ENCODE results near the gene RAB3GAP2. TPM values are rescaled to one million over a fixed set of nuclear protein-coding genes. Genes with fewer than 3 reads are reported as not detected.

Gene RAB3GAP2
- total and polyA plus RNA-seq, 2 of the 13 experiments (the other 11 are each of a cell fraction or from before 2014, with no cell fraction given), result 22.6 to 25.0 TPM

GRCh38 chr1:220195701-220196100 is 76.6 kb downstream of the RAB3GAP2 start:
- Histone ChIP-seq H3K4me2 (ENCODE audit: low read depth, low read length) (no peak overlapping the region), H3K36me3 (replicated peaks in 1 of 2; ENCODE audit: control insufficient read depth in 1 of 2, insufficient read depth in 2 of 2, low read length in 2 of 2) (peaks cover 2 to 30% of the 10 kb centered on the region in 2 experiments; a peak in 4 of 5 replicates), H3K4me1 (ENCODE audit: insufficient read depth, low read length) (no peaks in the 10 kb centered on the region), H3K79me2 (ENCODE audit: insufficient read depth, low read length) (no peaks in the 10 kb centered on the region), H3K27ac (ENCODE audit: extremely low read length, insufficient read depth, low read length) (no peak overlapping the region), H4K20me1 (ENCODE audit: insufficient read depth, low read length) (no peaks in the 10 kb centered on the region), H2AFZ (ENCODE audit: low read length) (no peak overlapping the region), H3K9me3 (ENCODE audit: low read length) (no peaks in the 10 kb centered on the region), H3K9ac (ENCODE audit: insufficient read depth, low read depth, low read length) (no peak overlapping the region), H3K4me3 (replicated peaks in 1 of 3; ENCODE audit: insufficient read depth in 1 of 3, low read depth in 2 of 3, low read length in 3 of 3) (no peak overlapping the region), H3K27me3 (ENCODE audit: control insufficient read depth in 1 of 2, insufficient read depth in 2 of 2, low read length in 2 of 2) (no peaks in the 10 kb centered on the region)
- in situ Hi-C loops (cut with HindIII; ENCODE audit: extremely low pct_ligation_motif_present, low pct_unique_long_range_greater_than_20kb), result no loop called here
- POLR2A ChIA-PET, result no interaction called here
- DNase-seq (ENCODE audit: low spot score), result no peak
- ATAC-seq, result no peak
- FAIRE-seq, result no peak
- CTCF ChIA-PET (ENCODE audit: low intra/inter-chr PET ratio, low total read pairs), result no interaction called here
- intact Hi-C loops (cut with micrococcal nuclease; ENCODE audit: unreplicated experiment), result no loop called here
- no TSS peak for BruUV-seq (replicated peaks)
- no peak for TF ChIP-seq ZNF558 (CRISPR knock-in tag; IDR thresholded peaks at IDR 0.05; ENCODE audit: borderline replicate concordance)
- TF ChIP-seq MXI1 (IDR thresholded peaks at IDR 0.05; ENCODE audit: borderline replicate concordance, low read depth, low read length), result no peak
- TF ChIP-seq ZKSCAN8 (CRISPR knock-in tag; IDR thresholded peaks at IDR 0.05; ENCODE audit: borderline replicate concordance), result no peak
- TF ChIP-seq ZNF225 (CRISPR knock-in tag; IDR thresholded peaks at IDR 0.05), result no peak
- no peak for TF ChIP-seq ZNF44 (CRISPR knock-in tag; IDR thresholded peaks at IDR 0.05)
- no peak for TF ChIP-seq FUBP1 (CRISPR knock-in tag; IDR thresholded peaks at IDR 0.05; ENCODE audit: borderline replicate concordance)
- TF ChIP-seq, protein P1, sequence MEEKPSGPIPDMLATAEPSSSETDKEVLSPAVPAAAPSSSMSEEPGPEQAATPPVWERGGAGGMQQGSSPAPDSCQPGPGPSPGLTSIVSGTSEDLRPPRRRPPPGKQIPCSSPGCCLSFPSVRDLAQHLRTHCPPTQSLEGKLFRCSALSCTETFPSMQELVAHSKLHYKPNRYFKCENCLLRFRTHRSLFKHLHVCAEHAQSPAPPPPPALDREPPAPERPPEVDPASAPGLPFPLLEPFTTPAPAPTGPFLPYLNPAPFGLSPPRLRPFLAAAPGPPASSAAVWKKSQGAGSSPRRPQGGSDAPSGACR (CRISPR knock-in tag; IDR thresholded peaks at IDR 0.05), result no peak
- TF ChIP-seq RBAK (CRISPR knock-in tag; IDR thresholded peaks at IDR 0.05), result no peak
- no peak for TF ChIP-seq SMC3 (IDR thresholded peaks at IDR 0.05; ENCODE audit: low read length)
- no peak for TF ChIP-seq ZBTB40 (IDR thresholded peaks at IDR 0.05)
- no peak for TF ChIP-seq ZBTB40 (CRISPR knock-in tag; IDR thresholded peaks at IDR 0.05)
- TF ChIP-seq ZKSCAN5 (CRISPR knock-in tag; IDR thresholded peaks at IDR 0.05), result no peak
- no peak for TF ChIP-seq ATF7-NPFF (CRISPR knock-in tag; IDR thresholded peaks at IDR 0.05; ENCODE audit: low read depth)
- TF ChIP-seq NAIF1 (CRISPR knock-in tag; IDR thresholded peaks at IDR 0.05; ENCODE audit: borderline replicate concordance), result no peak
